Loucy (cell line): ENCODE results near the gene MAN2A1.

ENCODE experiments used
- H2AFZ ChIP-seq: fragments of 200-600 bp; sonication (generic); 2 replicates; pipeline ENCODE4 v1.6.0; 2016; ENCODE audit warnings: antibody characterized with exemption, mild to moderate bottlenecking, low read length, moderate library complexity
- H3F3A ChIP-seq: fragments of 200-600 bp; 2 replicates; pipeline ENCODE4 v1.6.0; 2016; ENCODE audit warnings: antibody characterized with exemption, low read depth, mild to moderate bottlenecking
- H3K27me3 ChIP-seq: fragments of 200-600 bp; sonication (generic); 2 replicates; pipeline ENCODE4 v1.6.1; 2014; ENCODE audit warnings: low read length, mild to moderate bottlenecking; ENCODE audit not compliant: insufficient read depth, poor library complexity, severe bottlenecking
- H3K36me3 ChIP-seq: fragments of 200-600 bp; sonication (generic); 2 replicates; pipeline ENCODE4 v1.6.1; 2016; ENCODE audit warnings: low read length; ENCODE audit not compliant: insufficient read depth
- H3K4me1 ChIP-seq: fragments of 200-600 bp; sonication (generic); 2 replicates; pipeline ENCODE4 v1.5.1; 2014; ENCODE audit warnings: low read length, mild to moderate bottlenecking; ENCODE audit not compliant: insufficient read depth, poor library complexity, severe bottlenecking
- H3K4me2 ChIP-seq: fragments of 200-600 bp; sonication (generic); 2 replicates; pipeline ENCODE4 v1.6.0; 2014; ENCODE audit warnings: antibody characterized with exemption, low read length, low read depth, mild to moderate bottlenecking; ENCODE audit not compliant: poor library complexity, severe bottlenecking
- H3K4me3 ChIP-seq: fragments of 200-600 bp; sonication (generic); 2 replicates; pipeline ENCODE4 v1.5.1; 2014; ENCODE audit warnings: low read length, mild to moderate bottlenecking, mixed read lengths; ENCODE audit not compliant: poor library complexity, severe bottlenecking
- H3K79me2 ChIP-seq: fragments of 200-600 bp; sonication (generic); 2 replicates; pipeline ENCODE4 v1.6.1; 2014; ENCODE audit warnings: low read length; ENCODE audit not compliant: insufficient read depth
- H3K9ac ChIP-seq: fragments of 200-600 bp; sonication (generic); 2 replicates; pipeline ENCODE4 v1.6.0; 2014; ENCODE audit warnings: mild to moderate bottlenecking, low read depth, low read length, moderate library complexity; ENCODE audit not compliant: poor library complexity, severe bottlenecking
- H3K9me2 ChIP-seq: fragments of 200-600 bp; sonication (generic); replicated peaks from 2 replicates; pipeline ENCODE4 v1.6.1; 2016; ENCODE audit warnings: low read depth, low read length, mixed read lengths
- H3K9me3 ChIP-seq: fragments of 200-600 bp; sonication (generic); 2 replicates; pipeline ENCODE4 v1.6.1; 2014; ENCODE audit warnings: mild to moderate bottlenecking, antibody characterized with exemption, low read length, low read depth; ENCODE audit not compliant: insufficient read depth
- H4K20me1 ChIP-seq: fragments of 200-600 bp; sonication (generic); 2 replicates; pipeline ENCODE4 v1.6.0; 2014; ENCODE audit warnings: antibody characterized with exemption, low read length, mild to moderate bottlenecking; ENCODE audit not compliant: insufficient read depth, poor library complexity, severe bottlenecking
- EZH2phosphoT487 ChIP-seq: fragments of 200-600 bp; IDR thresholded peaks from 2 replicates; pipeline ENCODE4 v1.6.1; 2018; ENCODE audit warnings: antibody characterized with exemption, mild to moderate bottlenecking, moderate library complexity, borderline replicate concordance
- TF ChIP-seq, protein P1 (sequence below): fragments of 200-600 bp; sonication (generic); conservative IDR thresholded peaks from 2 replicates; pipeline ENCODE4 v1.5.1; 2014; ENCODE audit warnings: mild to moderate bottlenecking, antibody characterized with exemption, low read length

The MAN2A1 gene

DNA sequence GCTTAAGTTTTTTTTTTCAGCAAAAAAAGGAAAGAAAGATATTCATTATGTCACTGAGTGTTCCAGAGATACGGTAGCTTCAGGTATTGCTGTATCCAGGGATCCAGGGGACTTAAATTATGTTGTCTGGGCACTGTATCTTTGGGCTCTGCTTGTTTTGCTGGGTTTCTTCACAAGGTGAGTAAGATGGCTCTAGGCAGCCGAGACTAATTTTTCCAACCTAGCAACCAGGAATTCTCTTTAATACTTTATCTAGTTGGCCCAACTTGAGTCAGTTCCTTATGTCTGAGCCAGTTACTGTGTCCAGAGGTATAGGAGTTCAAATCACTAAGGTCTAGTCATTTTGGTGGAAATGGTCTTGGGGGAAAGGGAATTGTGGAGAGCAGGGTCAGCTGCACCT lies 66.0 kb downstream of the MAN2A1 start:
- H4K20me1 ChIP-seq: no peaks in the 10 kb centered on the region
- no peak overlapping the region for H3K4me2 ChIP-seq
- H3K4me1 ChIP-seq: no peaks in the 10 kb centered on the region
- no peak overlapping the region for H2AFZ ChIP-seq
- H3K79me2 ChIP-seq: 0 out of 2 replicates have a peak, but pooled peaks cover 6% of the 10 kb centered on the region
- no peaks in the 10 kb centered on the region for H3K27me3 ChIP-seq
- H3K4me3 ChIP-seq: no peak overlapping the region
- no peak overlapping the region for H3K9ac ChIP-seq
- TF ChIP-seq, protein P1, sequence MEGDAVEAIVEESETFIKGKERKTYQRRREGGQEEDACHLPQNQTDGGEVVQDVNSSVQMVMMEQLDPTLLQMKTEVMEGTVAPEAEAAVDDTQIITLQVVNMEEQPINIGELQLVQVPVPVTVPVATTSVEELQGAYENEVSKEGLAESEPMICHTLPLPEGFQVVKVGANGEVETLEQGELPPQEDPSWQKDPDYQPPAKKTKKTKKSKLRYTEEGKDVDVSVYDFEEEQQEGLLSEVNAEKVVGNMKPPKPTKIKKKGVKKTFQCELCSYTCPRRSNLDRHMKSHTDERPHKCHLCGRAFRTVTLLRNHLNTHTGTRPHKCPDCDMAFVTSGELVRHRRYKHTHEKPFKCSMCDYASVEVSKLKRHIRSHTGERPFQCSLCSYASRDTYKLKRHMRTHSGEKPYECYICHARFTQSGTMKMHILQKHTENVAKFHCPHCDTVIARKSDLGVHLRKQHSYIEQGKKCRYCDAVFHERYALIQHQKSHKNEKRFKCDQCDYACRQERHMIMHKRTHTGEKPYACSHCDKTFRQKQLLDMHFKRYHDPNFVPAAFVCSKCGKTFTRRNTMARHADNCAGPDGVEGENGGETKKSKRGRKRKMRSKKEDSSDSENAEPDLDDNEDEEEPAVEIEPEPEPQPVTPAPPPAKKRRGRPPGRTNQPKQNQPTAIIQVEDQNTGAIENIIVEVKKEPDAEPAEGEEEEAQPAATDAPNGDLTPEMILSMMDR: no peak
- TF ChIP-seq EZH2phosphoT487: no peak
- H3F3A ChIP-seq: no peaks in the 10 kb centered on the region
- H3K9me3 ChIP-seq: no peaks in the 10 kb centered on the region
- no peaks in the 10 kb centered on the region for H3K9me2 ChIP-seq
- H3K36me3 ChIP-seq: peaks cover 15% of the 10 kb centered on the region; the same call in 1 of the 2 replicates

DNA sequence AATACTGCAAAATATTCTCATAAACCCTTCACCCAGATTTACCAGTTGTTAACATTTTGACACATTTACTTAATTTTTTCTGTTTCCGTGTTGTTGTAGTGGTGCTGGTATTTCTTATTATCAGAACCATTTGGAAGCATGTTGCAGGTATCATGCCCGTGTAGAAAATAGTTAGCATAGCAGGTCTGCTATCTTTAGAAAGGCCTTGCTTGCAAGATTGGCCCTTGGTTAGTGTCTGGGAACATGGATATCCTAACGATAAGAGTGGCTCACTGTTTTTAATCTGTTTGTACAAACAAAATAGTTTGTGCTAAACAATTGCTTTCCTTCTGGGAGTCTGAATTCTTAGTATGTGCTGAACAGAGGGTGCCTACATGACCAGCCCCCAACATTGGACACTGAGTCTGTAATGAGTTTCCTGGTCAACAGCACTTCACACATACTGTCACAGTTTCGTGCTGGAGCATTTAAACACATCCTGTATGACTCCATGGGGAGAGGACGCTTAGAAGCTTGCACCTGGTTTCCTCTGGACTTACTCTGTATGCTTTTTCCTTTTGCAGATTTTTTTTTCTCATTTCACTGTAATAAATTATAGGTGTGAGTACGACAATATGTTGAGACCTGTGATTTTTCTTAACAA lies 66.9 kb downstream of the MAN2A1 start:
- H3K4me2 ChIP-seq: no peak overlapping the region
- H3K36me3 ChIP-seq: peaks cover 15% of the 10 kb centered on the region; the same call in 1 of the 2 replicates
- H3K4me3 ChIP-seq: no peak overlapping the region
- H3F3A ChIP-seq: no peaks in the 10 kb centered on the region
- no peaks in the 10 kb centered on the region for H3K27me3 ChIP-seq
- no peaks in the 10 kb centered on the region for H3K9me2 ChIP-seq
- 0 out of 2 replicates have a peak, but pooled peaks cover 4% of the 10 kb centered on the region for H3K79me2 ChIP-seq
- no peak overlapping the region for H2AFZ ChIP-seq
- H3K9me3 ChIP-seq: no peaks in the 10 kb centered on the region
- H3K9ac ChIP-seq: no peak overlapping the region
- no peaks in the 10 kb centered on the region for H3K4me1 ChIP-seq
- H4K20me1 ChIP-seq: no peaks in the 10 kb centered on the region
- no peak for TF ChIP-seq EZH2phosphoT487
- TF ChIP-seq, protein P1: no peak

DNA sequence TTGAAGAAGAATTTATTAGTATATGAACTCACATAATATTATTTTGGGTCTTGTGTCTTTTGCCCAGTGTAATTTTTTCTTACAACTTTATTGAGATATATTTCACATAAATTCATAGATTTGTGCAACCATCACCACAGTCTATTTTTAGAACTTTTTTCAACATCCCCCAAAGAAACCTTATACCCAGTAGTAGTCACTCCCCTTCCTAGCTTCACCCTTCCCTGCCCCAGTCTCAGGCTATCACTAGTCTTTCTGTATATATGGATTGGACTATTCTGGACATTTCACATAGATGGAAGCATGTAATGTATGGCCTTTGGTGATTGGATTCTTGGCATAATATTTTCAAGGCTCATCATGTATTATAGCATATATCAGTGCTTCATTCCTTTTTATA lies 67.8 kb downstream of the MAN2A1 start:
- Histone ChIP-seq H3F3A (no peaks in the 10 kb centered on the region), H4K20me1 (no peaks in the 10 kb centered on the region), H3K27me3 (no peaks in the 10 kb centered on the region), H3K9me3 (no peaks in the 10 kb centered on the region), H3K9me2 (no peaks in the 10 kb centered on the region), H3K4me2 (no peak overlapping the region), H3K9ac (no peak overlapping the region), H3K4me1 (no peaks in the 10 kb centered on the region), H3K4me3 (no peak overlapping the region), H3K36me3 (peaks cover 20% of the 10 kb centered on the region; the same call in 1 of the 2 replicates), H2AFZ (no peak overlapping the region), H3K79me2 (0 out of 2 replicates have a peak, but pooled peaks cover 4% of the 10 kb centered on the region)
- no peak for TF ChIP-seq EZH2phosphoT487
- TF ChIP-seq, protein P1: no peak
